ENCODE measurements around the gene TIGD6. TPM values are rescaled to one million over a fixed set of nuclear protein-coding genes. Genes with fewer than 3 reads are reported as not detected.

Gene TIGD6
- total and polyA plus RNA-seq, 8 donors = 3.7 to 5.8 (median 4.4) TPM

- Histone ChIP-seq H3K27ac (no peak overlapping the region), H3K36me3 (no peaks in the 10 kb centered on the region), H3K4me1 (no peaks in the 10 kb centered on the region), H3K9me3 (no peaks in the 10 kb centered on the region), H3K27me3 (no peaks in the 10 kb centered on the region), H3K4me3 (no peak overlapping the region)
- no peak for TF ChIP-seq CTCF (IDR thresholded peaks at IDR 0.05)
- intact Hi-C loops (cut with DNase I) = no loop called here
- ATAC-seq (no peak), DNase-seq (no peak)
Observed at GRCh38 chr5:149969181-149969930, 31.1 kb downstream of the TIGD6 start.

- Histone ChIP-seq H3K9me3 (no peaks in the 10 kb centered on the region), H3K4me3 (no peak overlapping the region), H3K27me3 (no peaks in the 10 kb centered on the region), H3K36me3 (no peaks in the 10 kb centered on the region), H3K27ac (no peak overlapping the region), H3K4me1 (peaks cover under 1 to 7% of the 10 kb centered on the region in 2 donors)
- DNase-seq (no peak), ATAC-seq (no peak)
- TF ChIP-seq CTCF (IDR thresholded peaks at IDR 0.05) = no peak
- intact Hi-C loops (cut with DNase I) = no loop called here
Observed at GRCh38 chr5:149966946-149967345, 33.5 kb downstream of the TIGD6 start.

GRCh38 chr5:149963729-149964128 lies 36.7 kb downstream of the TIGD6 start:
- no peak for TF ChIP-seq CTCF (IDR thresholded peaks at IDR 0.05)
- Histone ChIP-seq H3K27ac (no peak overlapping the region), H3K36me3 (no peaks in the 10 kb centered on the region), H3K4me3 (no peak overlapping the region), H3K9me3 (no peaks in the 10 kb centered on the region), H3K4me1 (peaks cover 9 to 27% of the 10 kb centered on the region in 2 donors), H3K27me3 (no peaks in the 10 kb centered on the region)
- intact Hi-C loops (cut with DNase I) = no loop called here
- ATAC-seq (no peak), DNase-seq (no peak)

GRCh38 chr5:149962601-149963300 lies 37.7 kb downstream of the TIGD6 start:
- H3K4me1 ChIP-seq = peaks cover 9 to 27% of the 10 kb centered on the region in 2 donors
- intact Hi-C loops (cut with DNase I) = no loop called here
- DNase-seq (no peak), ATAC-seq (no peak)
- no peaks in the 10 kb centered on the region for H3K27me3 ChIP-seq
- H3K27ac ChIP-seq = peak overlapping the region in 1 of 2 donors; percentile 90
- no peak for TF ChIP-seq CTCF (IDR thresholded peaks at IDR 0.05)
- H3K9me3 ChIP-seq = no peaks in the 10 kb centered on the region
- no peaks in the 10 kb centered on the region for H3K36me3 ChIP-seq
- H3K4me3 ChIP-seq = no peak overlapping the region

- H3K4me3 ChIP-seq = peak overlapping the region in 1 of 2 donors; percentile 96
- ATAC-seq = no peak
Observed at GRCh38 chr5:149961957-149962409, 38.5 kb downstream of the TIGD6 start.

More at GRCh38 chr5:149961957-149962409, 38.5 kb downstream of the TIGD6 start:
- Histone ChIP-seq H3K27ac (peak overlapping the region in 1 of 2 donors; percentile 90), H3K36me3 (no peaks in the 10 kb centered on the region), H3K4me1 (peaks cover 9 to 27% of the 10 kb centered on the region in 2 donors), H3K9me3 (no peaks in the 10 kb centered on the region), H3K27me3 (no peaks in the 10 kb centered on the region)
- DNase-seq = peak in 1 of 4 donors; percentile 52
- peak; percentile 13 to 43 for TF ChIP-seq CTCF (IDR thresholded peaks at IDR 0.05)
- intact Hi-C loops (cut with DNase I) = no loop called here
